ENCODE measurements around the gene SFRP5. TPM values are rescaled to one million over a fixed set of nuclear protein-coding genes. Genes with fewer than 3 reads are reported as not detected.

SFRP5 gene
- total and polyA plus RNA-seq, 2 donors (not counting 1 experiment from before 2014, with no cell fraction given), result not detected

- peak within 1 kb of the TSS; percentile 97 for H3K9ac ChIP-seq (ENCODE audit: low read length)
- DNase-seq, result peak; percentile 98
- H3K4me1 ChIP-seq (ENCODE audit: control insufficient read depth in 2 of 2, insufficient read depth in 2 of 2, low read length in 2 of 2), result peaks cover 25 to 39% of the 10 kb centered on the region in 2 donors
- Mint-ChIP-seq H3K4me3 (peak within 1 kb of the TSS; percentile 100), H3K9me3 (ENCODE audit: insufficient read depth) (no peaks in the 10 kb centered on the region), H3K4me1 (peaks cover 55% of the 10 kb centered on the region), H3K27me3 (no peaks in the 10 kb centered on the region), H3K27ac (peak within 1 kb of the TSS; percentile 100)
- peak within 1 kb of the TSS; percentile 89 for H2AFZ ChIP-seq (ENCODE audit: insufficient read depth, low read depth, low read length, poor library complexity, severe bottlenecking)
- H3K9me3 ChIP-seq (ENCODE audit: control extremely low read depth in 1 of 3, control insufficient read depth in 2 of 3, insufficient read depth in 1 of 3, low read length in 2 of 3), result no peaks in the 10 kb centered on the region
- H3K4me2 ChIP-seq (replicated peaks; ENCODE audit: low read depth, low read length, poor library complexity, severe bottlenecking), result peak within 1 kb of the TSS; percentile 84
- H3K27me3 ChIP-seq (replicated peaks in 1 of 4; ENCODE audit: control extremely low read depth in 1 of 4, control insufficient read depth in 3 of 4, insufficient read depth in 4 of 4, low read length in 3 of 4), result no peaks in the 10 kb centered on the region
- peaks cover 14% of the 10 kb centered on the region for H4K20me1 ChIP-seq (ENCODE audit: control insufficient read depth, insufficient read depth, low read length, poor library complexity, severe bottlenecking)
- H3K27ac ChIP-seq (ENCODE audit: low read length in 2 of 2), result peak within 1 kb of the TSS; percentile 92 to 97
- ChIA-PET POLR2A (interaction anchor here (2.2 kb wide), 2 partner anchors 50 to 97 kb away, joined by 7 to 17 read pairs; partner anchors contain the start of genes AVPI1 and PI4K2A), CTCF (interaction anchor here (0.5 to 11.1 kb wide), 11 partner anchors 10 to 1699 kb away, joined by 3 to 267 read pairs (median 9); partner anchors contain the start of genes AVPI1 and MARVELD1)
- peaks cover 0 to 20% of the 10 kb centered on the region in 2 experiments for H3K36me3 ChIP-seq (replicated peaks in 1 of 2; ENCODE audit: control extremely low read depth in 1 of 2, control insufficient read depth in 1 of 2, extremely low read depth in 1 of 2, insufficient read depth in 2 of 2, low read length in 1 of 2)
- ATAC-seq (ENCODE audit: low read depth), result peak; percentile 92
- WGBS (ENCODE audit: insufficient coverage), result under 1% methylated on average over 71 of the region's 72 CpGs
- intact Hi-C loops (cut with micrococcal nuclease), result loop anchor here (1.0 to 5.0 kb wide), 5 partner anchors 50 to 1885 kb away; partner anchors contain the start of genes AVPI1, MMS19, MORN4 and PI4K2A
- TF ChIP-seq CTCF (IDR thresholded peaks at IDR 0.05), result no peak
- TF ChIP-seq EZH2 (IDR thresholded peaks at IDR 0.05; ENCODE audit: borderline replicate concordance, insufficient read depth, low read depth, low read length, poor library complexity, severe bottlenecking), result no peak
- H3K4me3 ChIP-seq (ENCODE audit: control extremely low read depth in 1 of 5, extremely low read depth in 1 of 5, insufficient read depth in 1 of 5, low read depth in 2 of 5, low read length in 4 of 5), result peak within 1 kb of the TSS; percentile 46 to 97 (median 77)
- H3K79me2 ChIP-seq (ENCODE audit: control insufficient read depth, insufficient read depth, low read length), result peaks cover 45% of the 10 kb centered on the region
Measured at GRCh38 chr10:97736902-97737769, 34.7 kb downstream of the SFRP5 start, which contains the start of gene ZFYVE27. TSS of gene ZFYVE27 (plus strand) at chr10:97737128. CDS start at chr10:97738478, 1,350 bp downstream.
